Measurements from ENCODE around the gene NR1H2.

NR1H2 gene

DNA sequence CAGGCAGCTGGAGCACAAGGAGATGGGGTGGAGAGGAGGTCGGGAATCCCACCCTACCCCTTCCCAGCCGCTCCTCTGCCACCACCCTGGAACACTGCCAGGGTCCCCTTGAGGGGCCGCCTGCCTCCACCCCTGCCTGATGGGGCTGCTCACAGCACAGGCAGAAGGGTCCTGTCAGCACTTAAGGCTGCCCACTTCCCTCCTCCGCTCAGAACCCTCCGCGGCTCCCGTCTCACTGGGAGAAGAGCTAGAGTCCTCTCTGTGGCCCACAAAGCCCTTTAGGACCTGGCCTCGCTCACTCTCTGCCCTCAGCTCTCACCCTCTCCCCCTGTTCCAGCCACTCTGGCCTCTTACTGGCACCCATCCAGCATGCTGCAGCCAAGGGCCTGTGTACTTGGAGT is 4.5 kb downstream of the NR1H2 start:
- TF ChIP-seq L3MBTL2 (conservative IDR thresholded peaks at IDR 0.05) = no peak
- TF ChIP-seq TARDBP (IDR thresholded peaks at IDR 0.05) = no peak
- no peak for TF ChIP-seq FOXM1 (IDR thresholded peaks at IDR 0.05; ENCODE audit: borderline replicate concordance)
- TF ChIP-seq SP1 (IDR thresholded peaks at IDR 0.05) = no peak
- no peak for TF ChIP-seq SUZ12 (IDR thresholded peaks at IDR 0.05)
- no peak for TF ChIP-seq FOXA1 (IDR thresholded peaks at IDR 0.05)
- no peak for TF ChIP-seq LEF1 (IDR thresholded peaks at IDR 0.05; ENCODE audit: borderline replicate concordance)
- no peak for TF ChIP-seq ZNF384 (IDR thresholded peaks at IDR 0.05)
- no peak for TF ChIP-seq CTBP1 (IDR thresholded peaks at IDR 0.05; ENCODE audit: borderline replicate concordance)
- TF ChIP-seq, protein P1, sequence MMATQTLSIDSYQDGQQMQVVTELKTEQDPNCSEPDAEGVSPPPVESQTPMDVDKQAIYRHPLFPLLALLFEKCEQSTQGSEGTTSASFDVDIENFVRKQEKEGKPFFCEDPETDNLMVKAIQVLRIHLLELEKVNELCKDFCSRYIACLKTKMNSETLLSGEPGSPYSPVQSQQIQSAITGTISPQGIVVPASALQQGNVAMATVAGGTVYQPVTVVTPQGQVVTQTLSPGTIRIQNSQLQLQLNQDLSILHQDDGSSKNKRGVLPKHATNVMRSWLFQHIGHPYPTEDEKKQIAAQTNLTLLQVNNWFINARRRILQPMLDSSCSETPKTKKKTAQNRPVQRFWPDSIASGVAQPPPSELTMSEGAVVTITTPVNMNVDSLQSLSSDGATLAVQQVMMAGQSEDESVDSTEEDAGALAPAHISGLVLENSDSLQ (IDR thresholded peaks at IDR 0.05) = no peak
- TF ChIP-seq ARNT (IDR thresholded peaks at IDR 0.05) = no peak
- no peak for TF ChIP-seq BHLHE40 (IDR thresholded peaks at IDR 0.05; ENCODE audit: borderline replicate concordance)
- no peak for TF ChIP-seq FOXK2 (IDR thresholded peaks at IDR 0.05)
- TF ChIP-seq NFRKB (IDR thresholded peaks at IDR 0.05) = no peak
- DNase-seq (ENCODE audit: extremely low spot score) = no peak
- ChIA-PET POLR2A (no interaction called here), CTCF (no interaction called here)

DNA sequence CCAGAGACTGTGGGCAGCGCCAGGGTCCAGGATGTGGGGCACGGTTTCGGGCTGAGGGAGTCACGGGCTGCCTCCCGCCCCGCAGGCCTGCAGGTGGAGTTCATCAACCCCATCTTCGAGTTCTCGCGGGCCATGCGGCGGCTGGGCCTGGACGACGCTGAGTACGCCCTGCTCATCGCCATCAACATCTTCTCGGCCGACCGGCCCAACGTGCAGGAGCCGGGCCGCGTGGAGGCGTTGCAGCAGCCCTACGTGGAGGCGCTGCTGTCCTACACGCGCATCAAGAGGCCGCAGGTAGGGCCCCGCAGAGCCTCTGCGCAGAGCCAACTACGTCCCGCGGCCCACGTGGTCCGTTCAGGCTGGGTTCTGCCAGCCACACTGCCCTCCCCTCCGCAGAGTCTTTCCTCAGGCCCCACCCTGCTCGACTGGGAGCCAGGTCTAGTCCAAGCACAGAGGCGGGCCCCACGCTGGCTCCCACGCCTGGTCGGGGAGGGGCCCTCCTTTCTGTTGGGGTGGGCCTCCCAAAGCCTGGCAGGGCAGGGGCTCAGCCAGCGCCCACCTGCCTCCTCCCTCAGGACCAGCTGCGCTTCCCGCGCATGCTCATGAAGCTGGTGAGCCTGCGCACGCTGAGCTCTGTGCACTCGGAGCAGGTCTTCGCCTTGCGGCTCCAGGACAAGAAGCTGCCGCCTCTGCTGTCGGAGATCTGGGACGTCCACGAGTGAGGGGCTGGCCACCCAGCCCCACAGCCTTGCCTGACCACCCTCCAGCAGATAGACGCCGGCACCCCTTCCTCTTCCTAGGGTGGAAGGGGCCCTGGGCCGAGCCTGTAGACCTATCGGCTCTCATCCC is 5.8 kb downstream of the NR1H2 start:
- POLR2A ChIA-PET = no interaction called here
- TF ChIP-seq ARNT (IDR thresholded peaks at IDR 0.05) = no peak
- TF ChIP-seq, protein P1 (IDR thresholded peaks at IDR 0.05) = no peak
- no peak for TF ChIP-seq FOXK2 (IDR thresholded peaks at IDR 0.05)
- TF ChIP-seq L3MBTL2 (conservative IDR thresholded peaks at IDR 0.05) = no peak
- TF ChIP-seq BHLHE40 (IDR thresholded peaks at IDR 0.05; ENCODE audit: borderline replicate concordance) = no peak
- no peak for DNase-seq (ENCODE audit: extremely low spot score)
- CTCF ChIA-PET = no interaction called here

- CTCF ChIA-PET = interaction anchor here (1.3 to 2.2 kb wide), 2 partner anchors 15 to 173 kb away, joined by 3 to 4 read pairs; no protein-coding TSS in a partner anchor
- TF ChIP-seq FOXK2 (IDR thresholded peaks at IDR 0.05) = no peak
- TF ChIP-seq, protein P1 (IDR thresholded peaks at IDR 0.05) = no peak
- TF ChIP-seq CTBP1 (IDR thresholded peaks at IDR 0.05; ENCODE audit: borderline replicate concordance) = no peak
- TF ChIP-seq TARDBP (IDR thresholded peaks at IDR 0.05) = no peak
- TF ChIP-seq HDGF (IDR thresholded peaks at IDR 0.05; ENCODE audit: borderline replicate concordance) = no peak
- no peak for TF ChIP-seq ARNT (IDR thresholded peaks at IDR 0.05)
- no peak for TF ChIP-seq SUZ12 (IDR thresholded peaks at IDR 0.05)
- TF ChIP-seq NFRKB (IDR thresholded peaks at IDR 0.05) = no peak
- no peak for TF ChIP-seq BHLHE40 (IDR thresholded peaks at IDR 0.05; ENCODE audit: borderline replicate concordance)
- TF ChIP-seq SP1 (IDR thresholded peaks at IDR 0.05) = no peak
- no peak for TF ChIP-seq FOXA1 (IDR thresholded peaks at IDR 0.05)
- POLR2A ChIA-PET = interaction anchor here (0.6 to 2.3 kb wide), 11 partner anchors 8 to 85 kb away, joined by 3 to 27 read pairs (median 4); partner anchors contain the start of gene NR1H2
- DNase-seq (ENCODE audit: extremely low spot score) = no peak
Measured at GRCh38 chr19:50383001-50383851, 7.0 kb downstream of the NR1H2 start.

DNA sequence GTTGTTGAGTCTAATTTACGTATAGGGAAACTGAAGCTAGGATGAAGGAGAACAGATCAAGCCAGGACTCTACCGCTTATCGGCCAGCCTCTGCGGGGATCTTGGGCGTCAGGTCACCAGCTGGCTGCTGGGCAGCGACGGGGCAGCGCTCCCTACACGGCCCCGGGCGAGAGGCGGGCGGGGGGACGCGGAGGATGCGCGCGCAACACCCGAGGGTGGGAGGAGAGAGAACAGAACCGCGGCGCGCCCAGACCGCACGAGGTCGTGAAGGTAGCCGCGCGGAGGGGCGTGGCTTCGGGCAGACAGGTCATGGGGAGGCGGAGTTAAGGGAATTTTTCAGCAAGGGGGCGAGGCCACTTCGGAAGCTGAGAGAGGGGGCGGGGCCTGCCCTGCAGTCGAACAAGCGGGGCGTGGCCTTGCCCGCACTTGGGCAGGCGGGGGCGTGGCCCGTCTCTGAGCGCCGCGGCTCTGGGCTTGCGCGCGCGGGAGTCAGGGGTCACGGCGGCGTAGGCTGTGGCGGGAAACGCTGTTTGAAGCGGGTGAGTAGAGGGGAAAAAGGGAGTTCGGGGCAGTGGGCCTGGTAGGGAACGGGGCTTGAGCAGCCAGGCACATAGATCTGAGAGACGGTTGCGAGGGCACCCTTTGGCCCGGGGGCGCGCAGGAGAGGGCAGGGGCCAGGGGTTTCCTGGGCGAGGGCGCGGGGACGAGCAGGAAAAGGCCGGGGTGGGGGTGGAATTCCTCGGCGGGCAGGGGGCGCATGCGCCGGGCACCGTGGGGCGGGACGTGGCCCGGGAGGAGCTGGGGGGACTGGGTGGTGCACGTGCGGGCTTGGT is 7.8 kb downstream of the NR1H2 start, which contains the start of gene POLD1:
Gene POLD1, plus strand, starts transcription at position 496 of the 833 bp plus-strand sequence. CDS start 14,505 bp downstream, outside the sequence.
- peak; percentile 80; the same call in 1 of the 2 replicates for TF ChIP-seq HDGF (IDR thresholded peaks at IDR 0.05; ENCODE audit: borderline replicate concordance)
- TF ChIP-seq CTBP1 (IDR thresholded peaks at IDR 0.05; ENCODE audit: borderline replicate concordance) = no peak
- no peak for TF ChIP-seq BHLHE40 (IDR thresholded peaks at IDR 0.05; ENCODE audit: borderline replicate concordance)
- TF ChIP-seq L3MBTL2 (conservative IDR thresholded peaks at IDR 0.05) = peak; percentile 62
- peak; percentile 99 for DNase-seq (ENCODE audit: extremely low spot score)
- CTCF ChIA-PET = interaction anchor here (1.3 to 2.2 kb wide), 2 partner anchors 15 to 172 kb away, joined by 3 to 4 read pairs; no protein-coding TSS in a partner anchor
- POLR2A ChIA-PET = interaction anchor here (0.6 to 2.3 kb wide), 15 partner anchors 9 to 84 kb away, joined by 3 to 27 read pairs (median 4); partner anchors contain the start of gene NR1H2
